ENCODE results near the gene ZNF331. TPM values are rescaled to one million over a fixed set of nuclear protein-coding genes. Genes with fewer than 3 reads are reported as not detected.

The ZNF331 gene
- total RNA-seq, 4 donors from 2014 or later = 3.7 to 15.7 (median 5.8) TPM

GRCh38 chr19:53553156-53553555 lies 15.2 kb downstream of the ZNF331 start:
- H3K27me3 ChIP-seq = no peaks in the 10 kb centered on the region
- WGBS, 2 donors (ENCODE audit: low coverage in 1 of 2) = 77 to 88% methylated on average over 2 of the region's 2 CpGs
- in situ Hi-C loops (cut with MboI; ENCODE audit: low pct_ligation_motif_present in 1 of 4, low pct_unique_long_range_greater_than_20kb in 1 of 4, low sequenced_read_pairs in 3 of 4) = no loop called here
- H3K27ac ChIP-seq = peak overlapping the region in 2 of 4 donors; percentile 86
- H3K4me1 ChIP-seq = no peaks in the 10 kb centered on the region
- no peak overlapping the region for H3K4me3 ChIP-seq
- no peaks in the 10 kb centered on the region for H3K9me3 ChIP-seq
- no peak for DNase-seq
- intact Hi-C loops (cut with DNase I; ENCODE audit: low total_unique reads) = no loop called here
- H3K36me3 ChIP-seq = no peaks in the 10 kb centered on the region
- no peak for TF ChIP-seq POLR2A (IDR thresholded peaks at IDR 0.05)
- TF ChIP-seq EP300 (IDR thresholded peaks at IDR 0.05; ENCODE audit: low read depth) = no peak
- TF ChIP-seq, protein P1, sequence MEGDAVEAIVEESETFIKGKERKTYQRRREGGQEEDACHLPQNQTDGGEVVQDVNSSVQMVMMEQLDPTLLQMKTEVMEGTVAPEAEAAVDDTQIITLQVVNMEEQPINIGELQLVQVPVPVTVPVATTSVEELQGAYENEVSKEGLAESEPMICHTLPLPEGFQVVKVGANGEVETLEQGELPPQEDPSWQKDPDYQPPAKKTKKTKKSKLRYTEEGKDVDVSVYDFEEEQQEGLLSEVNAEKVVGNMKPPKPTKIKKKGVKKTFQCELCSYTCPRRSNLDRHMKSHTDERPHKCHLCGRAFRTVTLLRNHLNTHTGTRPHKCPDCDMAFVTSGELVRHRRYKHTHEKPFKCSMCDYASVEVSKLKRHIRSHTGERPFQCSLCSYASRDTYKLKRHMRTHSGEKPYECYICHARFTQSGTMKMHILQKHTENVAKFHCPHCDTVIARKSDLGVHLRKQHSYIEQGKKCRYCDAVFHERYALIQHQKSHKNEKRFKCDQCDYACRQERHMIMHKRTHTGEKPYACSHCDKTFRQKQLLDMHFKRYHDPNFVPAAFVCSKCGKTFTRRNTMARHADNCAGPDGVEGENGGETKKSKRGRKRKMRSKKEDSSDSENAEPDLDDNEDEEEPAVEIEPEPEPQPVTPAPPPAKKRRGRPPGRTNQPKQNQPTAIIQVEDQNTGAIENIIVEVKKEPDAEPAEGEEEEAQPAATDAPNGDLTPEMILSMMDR (IDR thresholded peaks at IDR 0.05) = no peak
- no peak for TF ChIP-seq POLR2AphosphoS5 (IDR thresholded peaks at IDR 0.05)

DNA sequence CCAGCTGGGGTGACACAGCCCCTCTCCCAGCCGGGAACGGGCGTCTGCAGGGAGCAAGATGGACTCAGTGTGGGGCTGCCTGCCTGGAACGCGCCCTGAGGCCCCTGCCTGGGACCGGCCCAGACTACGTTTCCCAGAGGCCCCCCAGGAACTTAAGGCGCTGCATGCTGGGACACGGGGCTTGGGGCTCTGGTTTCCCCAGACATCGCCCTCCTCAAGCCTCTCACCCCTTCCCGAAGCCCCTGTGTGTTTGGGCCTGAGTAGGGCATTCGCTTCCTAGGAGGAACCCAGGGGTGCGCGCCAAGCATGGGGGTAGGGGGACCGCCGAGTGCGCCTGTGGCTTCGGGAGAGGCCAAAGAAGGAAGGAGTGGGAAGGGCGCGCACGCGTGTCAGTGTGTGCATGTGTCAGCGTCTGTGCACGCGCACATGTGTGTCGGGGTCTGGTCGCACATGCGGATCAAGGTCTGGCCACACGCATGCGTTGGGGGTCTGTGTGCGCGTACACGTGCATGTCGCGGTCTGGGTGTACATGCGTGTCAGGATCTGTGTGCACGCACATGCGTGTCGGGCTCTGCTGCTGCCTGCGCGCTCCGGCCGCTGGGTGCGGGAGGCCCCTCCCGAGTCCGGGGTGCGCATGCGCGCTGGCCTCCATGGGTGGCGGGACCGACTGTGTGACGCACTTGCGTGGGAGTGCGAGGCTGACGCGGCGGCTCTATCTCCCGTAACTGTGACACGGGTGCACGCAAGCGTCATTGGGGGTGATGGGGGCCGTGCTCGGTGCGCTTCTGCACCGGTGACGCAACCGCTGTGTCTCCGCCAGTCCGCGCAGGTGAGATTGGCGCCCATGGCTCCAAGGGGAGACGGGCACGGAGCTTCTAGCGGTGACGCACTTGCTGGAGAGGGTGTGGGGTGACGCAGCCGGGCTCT lies 16.2 kb downstream of the ZNF331 start:
- intact Hi-C loops (cut with DNase I; ENCODE audit: low total_unique reads) (no loop called here), in situ Hi-C loops (cut with MboI; ENCODE audit: low pct_ligation_motif_present in 1 of 4, low pct_unique_long_range_greater_than_20kb in 1 of 4, low sequenced_read_pairs in 3 of 4) (no loop called here)
- H3K27me3 ChIP-seq = no peaks in the 10 kb centered on the region
- 69% methylated on average over 74 of the region's 77 CpGs; no CpG with 5 or more reads in 1 of the 2 donors for WGBS, 2 donors (ENCODE audit: low coverage in 1 of 2)
- DNase-seq = peak; percentile 88
- peak overlapping the region; percentile 40 to 56 (median 51) for H3K4me3 ChIP-seq
- H3K4me1 ChIP-seq = no peaks in the 10 kb centered on the region
- H3K9me3 ChIP-seq = no peaks in the 10 kb centered on the region
- peak overlapping the region; percentile 79 to 86 (median 83) for H3K27ac ChIP-seq
- peak; percentile 46 for TF ChIP-seq EP300 (IDR thresholded peaks at IDR 0.05; ENCODE audit: low read depth)
- peak; percentile 57 to 71 (median 57) for TF ChIP-seq POLR2AphosphoS5 (IDR thresholded peaks at IDR 0.05)
- TF ChIP-seq, protein P1 (IDR thresholded peaks at IDR 0.05) = no peak
- peak; percentile 27 for TF ChIP-seq POLR2A (IDR thresholded peaks at IDR 0.05)
- no peaks in the 10 kb centered on the region for H3K36me3 ChIP-seq

DNA sequence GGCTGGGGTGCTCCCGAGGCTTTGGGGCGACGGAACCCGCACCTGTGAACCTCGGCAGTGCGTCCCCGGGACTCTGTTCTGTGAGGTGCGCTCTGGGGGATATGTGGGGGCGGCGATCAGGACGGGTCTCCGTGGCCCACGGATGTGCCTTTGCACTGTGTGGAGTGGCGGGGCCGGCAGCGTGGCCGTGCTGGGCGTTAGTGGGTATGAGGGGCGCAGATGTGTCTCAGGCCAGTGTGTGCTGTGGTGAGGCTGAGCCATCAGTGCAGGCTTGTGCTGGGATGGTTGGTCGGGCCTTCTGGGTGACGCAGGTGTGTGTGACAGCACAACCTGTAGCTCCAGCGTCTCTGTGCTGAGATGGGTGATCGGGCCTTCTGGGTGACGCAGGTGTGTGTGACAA lies 16.9 kb downstream of the ZNF331 start:
- Histone ChIP-seq H3K27me3 (no peaks in the 10 kb centered on the region), H3K36me3 (no peaks in the 10 kb centered on the region), H3K4me1 (no peaks in the 10 kb centered on the region), H3K9me3 (no peaks in the 10 kb centered on the region), H3K4me3 (peak overlapping the region; percentile 40 to 56 (median 51)), H3K27ac (peak overlapping the region; percentile 79 to 86 (median 83))
- no peak for DNase-seq
- in situ Hi-C loops (cut with MboI; ENCODE audit: low pct_ligation_motif_present in 1 of 4, low pct_unique_long_range_greater_than_20kb in 1 of 4, low sequenced_read_pairs in 3 of 4) (no loop called here), intact Hi-C loops (cut with DNase I; ENCODE audit: low total_unique reads) (no loop called here)
- TF ChIP-seq EP300 (IDR thresholded peaks at IDR 0.05; ENCODE audit: low read depth) (no peak), POLR2AphosphoS5 (IDR thresholded peaks at IDR 0.05) (no peak), POLR2A (IDR thresholded peaks at IDR 0.05) (no peak)
- TF ChIP-seq, protein P1 (IDR thresholded peaks at IDR 0.05) = no peak
- 55% methylated on average over 24 of the region's 24 CpGs; no CpG with 5 or more reads in 1 of the 2 donors for WGBS, 2 donors (ENCODE audit: low coverage in 1 of 2)

DNA sequence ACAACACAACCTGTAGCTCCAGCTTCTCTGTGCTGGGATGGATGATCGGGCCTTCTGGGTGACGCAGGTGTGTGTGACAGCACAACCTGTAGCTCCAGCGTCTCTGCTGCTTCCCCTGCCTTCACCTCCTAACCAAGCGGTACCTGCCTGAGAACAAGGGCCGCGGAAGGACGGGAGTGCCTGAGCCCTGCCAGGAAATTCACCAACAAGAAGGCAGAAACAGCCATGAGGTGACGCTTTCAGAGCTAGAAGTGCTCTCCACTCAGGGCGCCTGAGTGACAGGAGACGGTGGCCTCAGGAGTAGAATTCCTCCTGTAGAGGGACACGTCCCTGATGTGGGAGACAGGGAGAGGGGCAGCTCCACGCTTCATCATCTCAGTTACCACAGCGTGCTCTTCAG lies 17.4 kb downstream of the ZNF331 start:
- Histone ChIP-seq H3K36me3 (no peaks in the 10 kb centered on the region), H3K27ac (peak overlapping the region; percentile 79 to 86 (median 83)), H3K9me3 (no peaks in the 10 kb centered on the region), H3K4me1 (no peaks in the 10 kb centered on the region), H3K4me3 (no peak overlapping the region), H3K27me3 (no peaks in the 10 kb centered on the region)
- no peak for TF ChIP-seq POLR2A (IDR thresholded peaks at IDR 0.05)
- TF ChIP-seq EP300 (IDR thresholded peaks at IDR 0.05; ENCODE audit: low read depth) = no peak
- TF ChIP-seq, protein P1 (IDR thresholded peaks at IDR 0.05) = no peak
- TF ChIP-seq POLR2AphosphoS5 (IDR thresholded peaks at IDR 0.05) = no peak
- no peak for DNase-seq
- 90% methylated on average over 13 of the region's 13 CpGs; no CpG with 5 or more reads in 1 of the 2 donors for WGBS, 2 donors (ENCODE audit: low coverage in 1 of 2)
- in situ Hi-C loops (cut with MboI; ENCODE audit: low pct_ligation_motif_present in 1 of 4, low pct_unique_long_range_greater_than_20kb in 1 of 4, low sequenced_read_pairs in 3 of 4) = no loop called here
- intact Hi-C loops (cut with DNase I; ENCODE audit: low total_unique reads) = no loop called here
